ENCODE data around the gene FNDC10.

The FNDC10 gene

DNA sequence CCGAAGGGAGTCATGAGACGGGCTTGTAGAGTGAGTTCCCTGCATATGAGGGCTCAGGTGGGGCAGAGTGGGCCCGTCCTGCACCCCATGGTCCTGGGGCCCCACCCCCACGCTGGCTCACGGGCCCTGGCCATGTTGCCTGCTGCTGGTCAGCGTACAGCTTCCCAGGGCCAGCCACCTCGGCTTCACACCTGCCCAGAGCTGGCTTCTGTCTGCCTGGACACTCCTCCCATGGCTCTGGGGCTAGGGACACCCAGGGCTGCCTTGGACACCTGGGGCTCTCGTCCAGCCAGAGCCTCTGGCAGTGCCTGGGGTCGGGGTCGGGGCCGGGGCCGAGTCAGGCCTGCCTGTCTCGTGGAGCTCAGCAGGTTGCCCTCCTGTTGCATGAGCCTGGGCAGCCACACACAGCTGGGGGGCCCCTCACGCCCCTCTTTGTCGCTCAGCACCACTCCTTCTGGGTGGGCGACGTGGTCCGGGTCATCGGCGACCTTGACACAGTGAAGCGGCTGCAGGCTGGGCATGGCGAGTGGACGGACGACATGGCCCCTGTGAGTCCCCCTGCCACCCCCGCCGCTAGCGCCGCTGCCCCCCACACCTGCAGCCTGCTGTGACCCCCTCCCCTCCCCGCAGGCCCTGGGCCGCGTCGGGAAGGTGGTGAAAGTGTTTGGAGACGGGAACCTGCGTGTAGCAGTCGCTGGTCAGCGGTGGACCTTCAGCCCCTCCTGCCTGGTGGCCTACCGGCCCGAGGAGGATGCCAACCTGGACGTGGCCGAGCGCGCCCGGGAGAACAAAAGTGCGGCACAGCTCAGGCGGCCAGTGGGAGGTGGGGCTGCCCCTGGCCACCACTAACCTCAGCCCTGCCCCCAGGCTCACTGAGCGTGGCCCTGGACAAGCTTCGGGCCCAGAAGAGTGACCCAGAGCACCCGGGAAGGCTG, 26.5 kb upstream of the FNDC10 start:
- Histone ChIP-seq H3K27me3 (ENCODE audit: control insufficient read depth, insufficient read depth, low read length) (peaks cover 12% of the 10 kb centered on the region; the same call in 1 of the 2 replicates), H3K4me3 (ENCODE audit: low read depth, low read length) (no peak overlapping the region), H3K9me3 (ENCODE audit: control insufficient read depth, insufficient read depth, low read length) (no peaks in the 10 kb centered on the region), H3K36me3 (ENCODE audit: control insufficient read depth, insufficient read depth, low read length) (no peaks in the 10 kb centered on the region), H3K27ac (ENCODE audit: low read depth, low read length) (no peak overlapping the region), H3K4me1 (ENCODE audit: control insufficient read depth, insufficient read depth, low read length) (no peaks in the 10 kb centered on the region; the same call in 1 of the 2 replicates), H3K9ac (ENCODE audit: low read depth, low read length) (no peak overlapping the region)

- no peak overlapping the region for H3K4me3 ChIP-seq (ENCODE audit: low read depth, low read length)
- H3K27ac ChIP-seq (ENCODE audit: low read depth, low read length): no peak overlapping the region
- no peaks in the 10 kb centered on the region for H3K9me3 ChIP-seq (ENCODE audit: control insufficient read depth, insufficient read depth, low read length)
- H3K9ac ChIP-seq (ENCODE audit: low read depth, low read length): no peak overlapping the region
- H3K27me3 ChIP-seq (ENCODE audit: control insufficient read depth, insufficient read depth, low read length): peaks cover 6% of the 10 kb centered on the region; the same call in 1 of the 2 replicates
- no peaks in the 10 kb centered on the region for H3K36me3 ChIP-seq (ENCODE audit: control insufficient read depth, insufficient read depth, low read length)
- no peaks in the 10 kb centered on the region; the same call in 1 of the 2 replicates for H3K4me1 ChIP-seq (ENCODE audit: control insufficient read depth, insufficient read depth, low read length)
Observed at GRCh38 chr1:1625824-1626206, 25.9 kb upstream of the FNDC10 start.

- Histone ChIP-seq H3K27ac (ENCODE audit: low read depth, low read length) (no peak overlapping the region), H3K9ac (ENCODE audit: low read depth, low read length) (no peak overlapping the region), H3K4me1 (ENCODE audit: control insufficient read depth, insufficient read depth, low read length) (no peaks in the 10 kb centered on the region; the same call in 1 of the 2 replicates), H3K4me3 (ENCODE audit: low read depth, low read length) (no peak overlapping the region), H3K9me3 (ENCODE audit: control insufficient read depth, insufficient read depth, low read length) (no peaks in the 10 kb centered on the region), H3K27me3 (ENCODE audit: control insufficient read depth, insufficient read depth, low read length) (peaks cover 2% of the 10 kb centered on the region; the same call in 1 of the 2 replicates), H3K36me3 (ENCODE audit: control insufficient read depth, insufficient read depth, low read length) (no peaks in the 10 kb centered on the region)
Observed at GRCh38 chr1:1625404-1625775, 25.5 kb upstream of the FNDC10 start.

- no peaks in the 10 kb centered on the region for H3K9me3 ChIP-seq (ENCODE audit: control insufficient read depth, insufficient read depth, low read length)
- no peaks in the 10 kb centered on the region for H3K36me3 ChIP-seq (ENCODE audit: control insufficient read depth, insufficient read depth, low read length)
- H3K4me1 ChIP-seq (ENCODE audit: control insufficient read depth, insufficient read depth, low read length): no peaks in the 10 kb centered on the region; the same call in 1 of the 2 replicates
- H3K27ac ChIP-seq (ENCODE audit: low read depth, low read length): no peak overlapping the region
- no peaks in the 10 kb centered on the region for H3K27me3 ChIP-seq (ENCODE audit: control insufficient read depth, insufficient read depth, low read length)
- no peak overlapping the region for H3K4me3 ChIP-seq (ENCODE audit: low read depth, low read length)
- no peak overlapping the region for H3K9ac ChIP-seq (ENCODE audit: low read depth, low read length)
Observed at GRCh38 chr1:1624443-1625403, 24.8 kb upstream of the FNDC10 start.

- Histone ChIP-seq H3K27me3 (ENCODE audit: control insufficient read depth, insufficient read depth, low read length) (no peaks in the 10 kb centered on the region), H3K4me1 (ENCODE audit: control insufficient read depth, insufficient read depth, low read length) (no peaks in the 10 kb centered on the region; the same call in 1 of the 2 replicates), H3K9me3 (ENCODE audit: control insufficient read depth, insufficient read depth, low read length) (no peaks in the 10 kb centered on the region), H3K4me3 (ENCODE audit: low read depth, low read length) (no peak overlapping the region), H3K9ac (ENCODE audit: low read depth, low read length) (no peak overlapping the region), H3K36me3 (ENCODE audit: control insufficient read depth, insufficient read depth, low read length) (no peaks in the 10 kb centered on the region), H3K27ac (ENCODE audit: low read depth, low read length) (no peak overlapping the region)
Observed at GRCh38 chr1:1623631-1624442, 23.9 kb upstream of the FNDC10 start.

- no peaks in the 10 kb centered on the region for H3K9me3 ChIP-seq (ENCODE audit: control insufficient read depth, insufficient read depth, low read length)
- H3K27ac ChIP-seq (ENCODE audit: low read depth, low read length): no peak overlapping the region
- no peaks in the 10 kb centered on the region for H3K4me1 ChIP-seq (ENCODE audit: control insufficient read depth, insufficient read depth, low read length)
- H3K9ac ChIP-seq (ENCODE audit: low read depth, low read length): no peak overlapping the region
- H3K36me3 ChIP-seq (ENCODE audit: control insufficient read depth, insufficient read depth, low read length): 0 out of 2 replicates have a peak, but pooled peaks cover 3% of the 10 kb centered on the region
- no peak overlapping the region for H3K4me3 ChIP-seq (ENCODE audit: low read depth, low read length)
- no peaks in the 10 kb centered on the region for H3K27me3 ChIP-seq (ENCODE audit: control insufficient read depth, insufficient read depth, low read length)
Observed at GRCh38 chr1:1623181-1623630, 23.3 kb upstream of the FNDC10 start.

- H3K27me3 ChIP-seq (ENCODE audit: control insufficient read depth, insufficient read depth, low read length): no peaks in the 10 kb centered on the region
- H3K27ac ChIP-seq (ENCODE audit: low read depth, low read length): no peak overlapping the region
- no peaks in the 10 kb centered on the region for H3K9me3 ChIP-seq (ENCODE audit: control insufficient read depth, insufficient read depth, low read length)
- H3K36me3 ChIP-seq (ENCODE audit: control insufficient read depth, insufficient read depth, low read length): peaks cover 7% of the 10 kb centered on the region
- H3K9ac ChIP-seq (ENCODE audit: low read depth, low read length): no peak overlapping the region
- H3K4me3 ChIP-seq (ENCODE audit: low read depth, low read length): no peak overlapping the region
- H3K4me1 ChIP-seq (ENCODE audit: control insufficient read depth, insufficient read depth, low read length): no peaks in the 10 kb centered on the region
Observed at GRCh38 chr1:1622788-1623094, 22.8 kb upstream of the FNDC10 start.

DNA sequence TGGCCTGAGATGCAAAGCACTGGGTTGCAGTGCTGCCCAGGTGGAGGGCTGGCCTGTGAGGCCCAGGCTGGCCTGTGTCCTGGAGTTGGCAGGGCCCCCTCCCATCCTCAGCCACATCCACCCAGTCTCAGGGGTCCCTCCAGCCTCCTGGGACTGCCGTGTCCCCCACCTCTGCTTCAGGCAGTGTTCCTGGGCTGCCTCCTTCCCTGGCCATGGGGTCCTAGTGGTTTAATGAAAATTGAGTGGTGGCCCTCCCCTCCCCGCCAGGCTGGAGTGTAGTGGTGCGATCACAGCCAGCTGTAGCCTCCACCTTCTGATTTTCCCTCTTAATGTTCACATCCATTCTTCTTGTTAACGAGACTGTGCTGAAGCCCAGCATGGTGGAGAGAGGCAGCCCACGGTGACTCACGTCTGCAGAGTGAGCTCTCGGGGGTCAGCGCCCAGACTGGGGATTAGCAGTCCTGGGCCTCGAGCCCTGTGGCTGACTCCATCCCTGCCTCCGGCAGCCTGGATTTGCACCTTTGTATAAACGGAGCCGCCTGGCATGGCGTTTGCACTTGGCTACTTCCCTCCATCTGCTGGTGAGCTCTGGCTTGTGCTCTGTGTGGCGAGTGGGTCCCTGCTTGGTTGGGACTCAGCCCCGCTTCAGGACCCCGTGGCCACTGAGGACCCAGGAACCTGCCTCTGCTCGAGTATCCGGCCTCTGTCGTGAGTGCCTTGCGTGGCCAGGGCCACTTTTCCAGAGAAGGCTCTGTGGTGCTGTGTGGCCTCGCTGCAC, 22.3 kb upstream of the FNDC10 start:
- H3K4me3 ChIP-seq (ENCODE audit: low read depth, low read length): no peak overlapping the region
- H3K27me3 ChIP-seq (ENCODE audit: control insufficient read depth, insufficient read depth, low read length): no peaks in the 10 kb centered on the region
- H3K9ac ChIP-seq (ENCODE audit: low read depth, low read length): no peak overlapping the region
- H3K36me3 ChIP-seq (ENCODE audit: control insufficient read depth, insufficient read depth, low read length): peaks cover 13% of the 10 kb centered on the region
- no peak overlapping the region for H3K27ac ChIP-seq (ENCODE audit: low read depth, low read length)
- no peaks in the 10 kb centered on the region for H3K4me1 ChIP-seq (ENCODE audit: control insufficient read depth, insufficient read depth, low read length)
- H3K9me3 ChIP-seq (ENCODE audit: control insufficient read depth, insufficient read depth, low read length): no peaks in the 10 kb centered on the region

DNA sequence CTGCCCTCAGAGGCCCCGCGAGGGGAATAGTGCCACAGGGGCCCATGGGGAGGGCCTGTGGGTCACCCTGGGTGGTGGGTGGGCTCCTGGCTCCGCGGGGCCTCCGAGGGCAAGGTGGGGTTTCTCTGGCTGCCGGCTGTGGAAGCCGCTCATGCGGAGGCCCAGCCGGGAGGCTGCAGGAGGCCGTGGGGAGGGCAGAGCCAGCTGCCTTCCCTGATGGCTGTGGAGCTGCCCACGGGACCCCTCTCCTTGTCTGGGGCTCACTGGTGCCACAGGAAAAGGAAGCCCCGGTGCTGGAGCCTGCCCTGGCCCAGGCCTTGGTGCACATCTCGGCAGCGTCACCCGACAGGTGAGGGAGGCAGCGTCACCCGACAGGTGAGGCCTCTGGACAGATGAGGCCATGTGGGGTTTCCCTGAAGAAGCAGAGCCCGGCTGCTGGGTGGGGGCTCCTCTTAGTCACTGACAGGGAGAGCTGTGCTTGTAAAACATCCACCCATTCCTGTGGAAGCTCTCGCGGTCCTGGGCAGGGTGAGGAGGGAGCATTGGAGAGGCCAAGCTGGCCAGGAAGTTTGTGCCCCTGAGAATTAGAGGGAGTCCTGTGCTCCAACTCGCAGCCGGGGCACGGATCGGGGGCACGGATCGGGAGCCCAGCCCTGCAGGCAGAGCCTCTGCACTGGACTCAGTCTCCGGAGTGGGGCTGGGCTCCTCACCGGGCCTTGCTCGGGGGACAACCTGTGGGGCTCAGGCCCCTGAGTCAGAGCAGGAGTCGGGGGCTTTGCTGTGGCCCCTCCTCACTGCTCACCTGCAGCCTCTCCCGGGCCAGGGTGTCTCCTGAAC, 21.5 kb upstream of the FNDC10 start:
- Histone ChIP-seq H3K4me1 (ENCODE audit: control insufficient read depth, insufficient read depth, low read length) (no peaks in the 10 kb centered on the region), H3K4me3 (ENCODE audit: low read depth, low read length) (no peak overlapping the region), H3K27ac (ENCODE audit: low read depth, low read length) (no peak overlapping the region), H3K9ac (ENCODE audit: low read depth, low read length) (no peak overlapping the region), H3K36me3 (ENCODE audit: control insufficient read depth, insufficient read depth, low read length) (peaks cover 13% of the 10 kb centered on the region), H3K27me3 (ENCODE audit: control insufficient read depth, insufficient read depth, low read length) (no peaks in the 10 kb centered on the region), H3K9me3 (ENCODE audit: control insufficient read depth, insufficient read depth, low read length) (no peaks in the 10 kb centered on the region)

All from HUES48 (cell line).